CD4-positive, alpha-beta T cell treated with Interleukin-6 at 100 ng/mL for 8 hours (primary cell): ENCODE results near the gene CFAP43.
A peak's percentile ranks its signal among the peaks of the same experiment; 100 is the strongest.

Experiments
- DNase-seq: peaks from one replicate; pipeline ENCODE4 v3.0.0-alpha.2; 2020; ENCODE audit warnings: mixed read lengths, low spot score

The CFAP43 gene

GRCh38 chr10:104128214-104128613, 104.0 kb downstream of the CFAP43 start:
- no peak for DNase-seq

- DNase-seq = no peak
Measured at GRCh38 chr10:104127411-104127810, 104.8 kb downstream of the CFAP43 start.

- no peak for DNase-seq
Measured at GRCh38 chr10:104123397-104123796, 108.8 kb downstream of the CFAP43 start.

- DNase-seq = no peak
Measured at GRCh38 chr10:104122225-104123107, 109.7 kb downstream of the CFAP43 start.

GRCh38 chr10:104121485-104122224, 110.5 kb downstream of the CFAP43 start, which contains the start of gene SFR1:
SFR1 (plus strand) TSS chr10:104122171; CDS start chr10:104122184, 13 bp downstream.
- DNase-seq = peak; percentile 99

- peak; percentile 84 for DNase-seq
Measured at GRCh38 chr10:104120903-104121484, 111.2 kb downstream of the CFAP43 start.

GRCh38 chr10:104120512-104120902, 111.7 kb downstream of the CFAP43 start:
- DNase-seq = no peak

- no peak for DNase-seq
Measured at GRCh38 chr10:104119996-104120395, 112.2 kb downstream of the CFAP43 start.

GRCh38 chr10:104117839-104118323, 114.3 kb downstream of the CFAP43 start:
- no peak for DNase-seq

- DNase-seq = no peak
Measured at GRCh38 chr10:104113376-104113956, 118.7 kb downstream of the CFAP43 start.

GRCh38 chr10:104109908-104110662, 122.1 kb downstream of the CFAP43 start:
- DNase-seq = no peak

GRCh38 chr10:104104926-104105325, 127.2 kb downstream of the CFAP43 start:
- no peak for DNase-seq

GRCh38 chr10:104104418-104104817, 127.7 kb downstream of the CFAP43 start:
- DNase-seq = no peak

- no peak for DNase-seq
Measured at GRCh38 chr10:104103956-104104355, 128.2 kb downstream of the CFAP43 start.

GRCh38 chr10:104101902-104102301, 130.3 kb downstream of the CFAP43 start:
- DNase-seq = no peak

GRCh38 chr10:104100795-104101194, 131.4 kb downstream of the CFAP43 start:
- no peak for DNase-seq

GRCh38 chr10:104099941-104100340, 132.2 kb downstream of the CFAP43 start:
- DNase-seq = no peak

- DNase-seq = no peak
Measured at GRCh38 chr10:104099269-104099668, 132.9 kb downstream of the CFAP43 start.

GRCh38 chr10:104098358-104098925, 133.7 kb downstream of the CFAP43 start:
- no peak for DNase-seq

GRCh38 chr10:104096692-104097091, 135.5 kb downstream of the CFAP43 start:
- DNase-seq = no peak

GRCh38 chr10:104092749-104093148, 139.4 kb downstream of the CFAP43 start:
- DNase-seq = no peak
